Measurements from ENCODE around the gene INIP.

DNA sequence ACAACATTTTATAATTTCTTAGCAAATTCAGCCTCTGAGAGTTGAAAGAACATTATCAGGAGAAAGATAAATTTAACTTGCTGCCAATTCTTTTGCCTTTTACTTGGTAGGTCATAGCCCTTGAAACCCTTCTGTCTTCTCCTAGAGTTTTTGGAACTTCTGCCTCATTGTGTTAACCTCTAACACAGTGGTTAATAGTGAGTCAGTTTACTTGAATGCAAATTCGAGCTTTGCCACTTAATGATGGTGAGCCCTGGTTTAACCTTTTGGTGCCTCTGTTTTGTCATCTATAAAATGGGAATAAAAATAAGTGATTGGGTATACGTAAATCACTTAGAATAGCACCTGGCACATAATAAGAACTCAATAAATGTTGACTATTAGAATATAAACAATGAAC is 1.8 kb upstream of the INIP start:
- TF ChIP-seq FOXP1 (CRISPR knock-in tag; IDR thresholded peaks at IDR 0.05; ENCODE audit: borderline replicate concordance), result no peak
- TF ChIP-seq, protein P1, sequence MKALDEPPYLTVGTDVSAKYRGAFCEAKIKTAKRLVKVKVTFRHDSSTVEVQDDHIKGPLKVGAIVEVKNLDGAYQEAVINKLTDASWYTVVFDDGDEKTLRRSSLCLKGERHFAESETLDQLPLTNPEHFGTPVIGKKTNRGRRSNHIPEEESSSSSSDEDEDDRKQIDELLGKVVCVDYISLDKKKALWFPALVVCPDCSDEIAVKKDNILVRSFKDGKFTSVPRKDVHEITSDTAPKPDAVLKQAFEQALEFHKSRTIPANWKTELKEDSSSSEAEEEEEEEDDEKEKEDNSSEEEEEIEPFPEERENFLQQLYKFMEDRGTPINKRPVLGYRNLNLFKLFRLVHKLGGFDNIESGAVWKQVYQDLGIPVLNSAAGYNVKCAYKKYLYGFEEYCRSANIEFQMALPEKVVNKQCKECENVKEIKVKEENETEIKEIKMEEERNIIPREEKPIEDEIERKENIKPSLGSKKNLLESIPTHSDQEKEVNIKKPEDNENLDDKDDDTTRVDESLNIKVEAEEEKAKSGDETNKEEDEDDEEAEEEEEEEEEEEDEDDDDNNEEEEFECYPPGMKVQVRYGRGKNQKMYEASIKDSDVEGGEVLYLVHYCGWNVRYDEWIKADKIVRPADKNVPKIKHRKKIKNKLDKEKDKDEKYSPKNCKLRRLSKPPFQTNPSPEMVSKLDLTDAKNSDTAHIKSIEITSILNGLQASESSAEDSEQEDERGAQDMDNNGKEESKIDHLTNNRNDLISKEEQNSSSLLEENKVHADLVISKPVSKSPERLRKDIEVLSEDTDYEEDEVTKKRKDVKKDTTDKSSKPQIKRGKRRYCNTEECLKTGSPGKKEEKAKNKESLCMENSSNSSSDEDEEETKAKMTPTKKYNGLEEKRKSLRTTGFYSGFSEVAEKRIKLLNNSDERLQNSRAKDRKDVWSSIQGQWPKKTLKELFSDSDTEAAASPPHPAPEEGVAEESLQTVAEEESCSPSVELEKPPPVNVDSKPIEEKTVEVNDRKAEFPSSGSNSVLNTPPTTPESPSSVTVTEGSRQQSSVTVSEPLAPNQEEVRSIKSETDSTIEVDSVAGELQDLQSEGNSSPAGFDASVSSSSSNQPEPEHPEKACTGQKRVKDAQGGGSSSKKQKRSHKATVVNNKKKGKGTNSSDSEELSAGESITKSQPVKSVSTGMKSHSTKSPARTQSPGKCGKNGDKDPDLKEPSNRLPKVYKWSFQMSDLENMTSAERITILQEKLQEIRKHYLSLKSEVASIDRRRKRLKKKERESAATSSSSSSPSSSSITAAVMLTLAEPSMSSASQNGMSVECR (CRISPR knock-in tag; IDR thresholded peaks at IDR 0.05; ENCODE audit: borderline replicate concordance), result no peak
- TF ChIP-seq, protein P2, sequence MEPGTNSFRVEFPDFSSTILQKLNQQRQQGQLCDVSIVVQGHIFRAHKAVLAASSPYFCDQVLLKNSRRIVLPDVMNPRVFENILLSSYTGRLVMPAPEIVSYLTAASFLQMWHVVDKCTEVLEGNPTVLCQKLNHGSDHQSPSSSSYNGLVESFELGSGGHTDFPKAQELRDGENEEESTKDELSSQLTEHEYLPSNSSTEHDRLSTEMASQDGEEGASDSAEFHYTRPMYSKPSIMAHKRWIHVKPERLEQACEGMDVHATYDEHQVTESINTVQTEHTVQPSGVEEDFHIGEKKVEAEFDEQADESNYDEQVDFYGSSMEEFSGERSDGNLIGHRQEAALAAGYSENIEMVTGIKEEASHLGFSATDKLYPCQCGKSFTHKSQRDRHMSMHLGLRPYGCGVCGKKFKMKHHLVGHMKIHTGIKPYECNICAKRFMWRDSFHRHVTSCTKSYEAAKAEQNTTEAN (CRISPR knock-in tag; IDR thresholded peaks at IDR 0.05), result no peak
- TF ChIP-seq, protein P3, sequence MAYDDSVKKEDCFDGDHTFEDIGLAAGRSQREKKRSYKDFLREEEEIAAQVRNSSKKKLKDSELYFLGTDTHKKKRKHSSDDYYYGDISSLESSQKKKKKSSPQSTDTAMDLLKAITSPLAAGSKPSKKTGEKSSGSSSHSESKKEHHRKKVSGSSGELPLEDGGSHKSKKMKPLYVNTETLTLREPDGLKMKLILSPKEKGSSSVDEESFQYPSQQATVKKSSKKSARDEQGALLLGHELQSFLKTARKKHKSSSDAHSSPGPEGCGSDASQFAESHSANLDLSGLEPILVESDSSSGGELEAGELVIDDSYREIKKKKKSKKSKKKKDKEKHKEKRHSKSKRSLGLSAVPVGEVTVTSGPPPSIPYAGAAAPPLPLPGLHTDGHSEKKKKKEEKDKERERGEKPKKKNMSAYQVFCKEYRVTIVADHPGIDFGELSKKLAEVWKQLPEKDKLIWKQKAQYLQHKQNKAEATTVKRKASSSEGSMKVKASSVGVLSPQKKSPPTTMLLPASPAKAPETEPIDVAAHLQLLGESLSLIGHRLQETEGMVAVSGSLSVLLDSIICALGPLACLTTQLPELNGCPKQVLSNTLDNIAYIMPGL (CRISPR knock-in tag; IDR thresholded peaks at IDR 0.05), result no peak
- no peak for TF ChIP-seq NR3C1 (CRISPR knock-in tag; conservative IDR thresholded peaks at IDR 0.05; ENCODE audit: low read depth)
